GM12892 (cell line): Measurements from ENCODE around the gene OR1N1.

Source experiments
- POLR2A ChIP-seq: IDR thresholded peaks from 2 replicates; pipeline ENCODE4 v1.6.1; 2011; ENCODE audit warnings: low read depth, low read length, control low read depth
- POLR2AphosphoS5 ChIP-seq: IDR thresholded peaks from 2 replicates; pipeline ENCODE4 v1.6.1; 2011; ENCODE audit warnings: low read depth, low read length, control low read depth

DNA sequence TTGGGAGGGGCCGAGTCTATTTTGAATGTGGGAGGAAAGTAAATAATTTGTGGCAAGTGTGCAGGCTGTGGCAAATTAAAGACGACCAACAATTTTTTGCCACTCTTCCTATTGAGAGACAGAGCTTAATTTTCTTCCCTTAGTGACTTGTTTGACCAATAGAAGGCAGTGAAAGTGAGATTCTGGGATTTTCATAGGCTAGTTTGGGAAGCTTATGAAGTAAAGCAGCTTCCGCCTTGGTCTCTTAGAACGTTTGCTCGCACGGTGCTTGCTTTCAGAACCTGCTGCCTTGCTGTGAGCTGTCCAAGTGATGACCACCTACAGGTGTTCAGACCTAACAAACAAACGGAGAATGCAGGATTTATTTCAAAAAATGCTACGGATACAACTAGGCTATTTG lies 19.1 kb upstream of the OR1N1 start:
- TF ChIP-seq POLR2AphosphoS5 (no peak), POLR2A (no peak)
